NCI-H146 treated with DMSO at 0.1 percent for 48 hours (cell line): ENCODE results near the gene POTEB.
"Not testable (repeated sequence)": the region's sequence is repeated elsewhere in the genome, so short reads cannot be mapped to it uniquely, and the experiment has no call there.

Experiments
- DNase-seq: peaks from one replicate; lab custom pipeline; 2025; ENCODE audit not compliant: unreplicated experiment; lab: John Stamatoyannopoulos, UW

Gene POTEB

GRCh38 chr15:21877635-21878034 is at the start of gene POTEB:
TSS of gene POTEB (minus strand) at chr15:21877735. CDS start at chr15:21877246, 489 bp downstream.
- not testable (repeated sequence) for DNase-seq

- not testable (repeated sequence) for DNase-seq
Measured at GRCh38 chr15:21890955-21891354, 13.4 kb upstream of the POTEB start.

- not testable (repeated sequence) for DNase-seq
Measured at GRCh38 chr15:21889542-21889941, 12.0 kb upstream of the POTEB start.

- DNase-seq: not testable (repeated sequence)
Measured at GRCh38 chr15:21838831-21839230, 38.7 kb downstream of the POTEB start.
